Loucy (cell line): ENCODE data around the gene BIK.

Experiments
- EZH2phosphoT487 ChIP-seq: fragments of 200-600 bp; IDR thresholded peaks from 2 replicates; pipeline ENCODE4 v1.6.1; 2018; ENCODE audit warnings: antibody characterized with exemption, mild to moderate bottlenecking, moderate library complexity, borderline replicate concordance
- TF ChIP-seq, protein P1 (sequence below): fragments of 200-600 bp; sonication (generic); conservative IDR thresholded peaks from 2 replicates; pipeline ENCODE4 v1.5.1; 2014; ENCODE audit warnings: mild to moderate bottlenecking, antibody characterized with exemption, low read length

- TF ChIP-seq, protein P1, sequence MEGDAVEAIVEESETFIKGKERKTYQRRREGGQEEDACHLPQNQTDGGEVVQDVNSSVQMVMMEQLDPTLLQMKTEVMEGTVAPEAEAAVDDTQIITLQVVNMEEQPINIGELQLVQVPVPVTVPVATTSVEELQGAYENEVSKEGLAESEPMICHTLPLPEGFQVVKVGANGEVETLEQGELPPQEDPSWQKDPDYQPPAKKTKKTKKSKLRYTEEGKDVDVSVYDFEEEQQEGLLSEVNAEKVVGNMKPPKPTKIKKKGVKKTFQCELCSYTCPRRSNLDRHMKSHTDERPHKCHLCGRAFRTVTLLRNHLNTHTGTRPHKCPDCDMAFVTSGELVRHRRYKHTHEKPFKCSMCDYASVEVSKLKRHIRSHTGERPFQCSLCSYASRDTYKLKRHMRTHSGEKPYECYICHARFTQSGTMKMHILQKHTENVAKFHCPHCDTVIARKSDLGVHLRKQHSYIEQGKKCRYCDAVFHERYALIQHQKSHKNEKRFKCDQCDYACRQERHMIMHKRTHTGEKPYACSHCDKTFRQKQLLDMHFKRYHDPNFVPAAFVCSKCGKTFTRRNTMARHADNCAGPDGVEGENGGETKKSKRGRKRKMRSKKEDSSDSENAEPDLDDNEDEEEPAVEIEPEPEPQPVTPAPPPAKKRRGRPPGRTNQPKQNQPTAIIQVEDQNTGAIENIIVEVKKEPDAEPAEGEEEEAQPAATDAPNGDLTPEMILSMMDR, result no peak
- no peak for TF ChIP-seq EZH2phosphoT487
These were observed 33.3 kb upstream of the BIK start for GRCh38 chr22:43077121-43077877.
